Activated CD8-positive, alpha-beta T cell treated with anti-CD3 and anti-CD28 coated beads for 36 hours (primary cell): ENCODE data around the gene GIT2. TPM values are rescaled to one million over a fixed set of nuclear protein-coding genes. Genes with fewer than 3 reads are reported as not detected.
"Not testable (repeated sequence)": the region's sequence is repeated elsewhere in the genome, so short reads cannot be mapped to it uniquely, and the experiment has no call there.

Experiments
- ATAC-seq: fragments of 200-7000 bp; cut with Tn5 transposase; one replicate; pipeline ENCODE4 v1.10.0; 2021; ENCODE audit warnings: mild to moderate bottlenecking, moderate library complexity
- CTCF ChIA-PET: fragments of 350-600 bp; sonication (Branson Sonifier 250); formaldehyde crosslinking; loops from one replicate; lab custom pipeline; 2021; ENCODE audit warnings: antibody characterized with exemption; lab: Charles Lee
- POLR2A ChIA-PET: fragments of 350-600 bp; sonication (Branson Sonifier 250); formaldehyde crosslinking; loops from one replicate; lab custom pipeline; 2021; ENCODE audit warnings: antibody characterized with exemption; lab: Charles Lee
- DNase-seq: peaks from one replicate; pipeline ENCODE4 v3.0.0-alpha.2; 2020
- H3K27ac Mint-ChIP-seq: one replicate; pipeline ENCODE4 v1.8.0; 2021; ENCODE audit warnings: mild to moderate bottlenecking, mixed read lengths
- H3K27me3 Mint-ChIP-seq: one replicate; pipeline ENCODE4 v1.8.0; 2021; ENCODE audit warnings: mixed read lengths
- H3K36me3 Mint-ChIP-seq: one replicate; pipeline ENCODE4 v1.8.0; 2021; ENCODE audit warnings: low read depth, mixed read lengths
- H3K4me1 Mint-ChIP-seq: one replicate; pipeline ENCODE4 v1.8.0; 2021; ENCODE audit warnings: low read depth, mixed read lengths
- H3K4me3 Mint-ChIP-seq: one replicate; pipeline ENCODE4 v1.8.0; 2021; ENCODE audit warnings: mild to moderate bottlenecking, moderate library complexity, mixed read lengths
- H3K9me3 Mint-ChIP-seq: one replicate; pipeline ENCODE4 v1.8.0; 2021; ENCODE audit warnings: mixed read lengths
- CTCF ChIP-seq: fragments of 200-600 bp; IDR thresholded peaks from one replicate; pipeline ENCODE4 v1.8.0; 2022; ENCODE audit warnings: antibody characterized with exemption, mild to moderate bottlenecking
- intact Hi-C: fragments of 100-400 bp; cut with micrococcal nuclease; formaldehyde crosslinking; loops from one replicate; pipeline ENCODE4 v1.10.0; 2022
- total RNA-seq, 2 experiments: library from RNA; stranded (reverse); gene quantifications; one replicate each; pipeline ENCODE4 v1.2.3, GENCODE V29; 2021

GIT2 gene
- total RNA-seq, 2 experiments from 2014 or later, result 49.2 to 49.6 TPM

DNA sequence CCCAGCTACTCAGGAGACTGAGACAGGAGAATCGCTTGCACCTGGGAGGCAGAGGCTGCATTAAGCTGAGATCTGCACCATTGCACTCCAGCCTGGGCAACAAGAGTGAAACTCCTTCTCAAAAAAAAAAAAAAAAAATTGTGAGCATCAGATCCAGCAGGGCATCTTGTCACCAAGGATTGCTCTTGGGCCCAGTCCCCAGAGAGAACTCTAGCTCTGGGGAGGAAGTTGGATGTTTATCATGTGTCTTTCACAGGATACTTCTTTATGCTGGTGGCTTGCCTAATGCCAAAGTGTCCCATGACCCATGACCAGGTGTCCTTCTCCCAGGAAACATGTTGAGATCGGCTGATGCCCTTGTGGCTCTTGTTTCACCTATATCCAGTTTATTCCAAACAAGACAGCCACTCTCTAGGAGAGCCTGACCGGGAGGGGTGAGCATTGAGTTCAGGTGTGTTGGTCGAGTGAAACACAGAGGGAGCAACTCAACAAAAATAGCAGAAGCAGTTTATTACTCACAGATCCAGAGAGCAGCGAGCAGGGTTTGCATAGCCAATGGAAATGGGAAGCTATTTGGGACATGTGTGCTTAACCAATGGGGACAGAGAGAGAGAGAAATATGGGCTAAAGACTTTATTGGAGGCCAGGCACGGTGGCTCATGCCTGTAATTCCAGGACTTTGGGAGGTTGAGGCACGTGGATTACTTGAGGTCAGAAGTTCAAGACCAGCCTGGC is 102.7 kb downstream of the GIT2 start:
- no peak for TF ChIP-seq CTCF
- ChIA-PET CTCF (interaction anchor here (0.7 to 1.7 kb wide), 3 partner anchors 16 to 88 kb away, joined by 3 to 4 read pairs (median 4); no protein-coding TSS in a partner anchor), POLR2A (no interaction called here)
- Mint-ChIP-seq H3K36me3 (no peaks in the 10 kb centered on the region), H3K4me3 (no peak overlapping the region), H3K27me3 (no peaks in the 10 kb centered on the region), H3K27ac (no peak overlapping the region), H3K9me3 (no peaks in the 10 kb centered on the region), H3K4me1 (peaks cover 28% of the 10 kb centered on the region)
- no peak for ATAC-seq
- DNase-seq, result no peak
- intact Hi-C loops, result no loop called here

GRCh38 chr12:109892748-109893147 is 103.4 kb downstream of the GIT2 start:
- ChIA-PET POLR2A (no interaction called here), CTCF (interaction anchor here (0.7 to 1.7 kb wide), 3 partner anchors 15 to 87 kb away, joined by 3 to 4 read pairs (median 4); no protein-coding TSS in a partner anchor)
- Mint-ChIP-seq H3K36me3 (no peaks in the 10 kb centered on the region), H3K9me3 (no peaks in the 10 kb centered on the region), H3K4me1 (peaks cover 34% of the 10 kb centered on the region), H3K4me3 (no peak overlapping the region), H3K27me3 (no peaks in the 10 kb centered on the region), H3K27ac (peak overlapping the region; percentile 30)
- DNase-seq (peak; percentile 51), ATAC-seq (peak; percentile 68)
- intact Hi-C loops, result no loop called here
- TF ChIP-seq CTCF, result no peak

DNA sequence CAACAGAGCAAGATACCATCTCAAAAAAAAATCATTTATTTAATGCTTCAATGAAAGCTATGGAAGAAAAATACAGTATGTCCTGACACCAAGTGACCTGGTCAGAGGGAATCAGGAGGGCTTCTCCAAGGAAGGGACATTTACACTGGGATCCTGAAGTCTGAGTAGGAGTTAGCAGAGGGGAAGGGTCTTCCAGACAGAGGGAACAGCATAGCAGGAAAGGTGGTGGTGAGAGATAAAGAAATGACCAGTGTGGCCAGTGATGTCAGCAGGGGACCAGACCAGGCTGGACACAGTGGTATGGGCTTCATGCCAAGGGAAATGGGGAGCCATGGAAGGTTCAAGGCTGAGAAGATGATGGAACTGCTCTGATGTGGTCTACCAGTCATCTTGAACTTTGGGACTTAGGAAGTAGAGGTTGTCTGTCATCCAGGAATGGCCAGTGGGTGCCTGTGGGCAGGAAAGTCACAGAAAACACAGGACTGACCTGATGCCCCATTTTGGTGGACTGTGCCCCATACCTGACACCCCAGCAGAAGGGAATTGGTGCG is 103.9 kb downstream of the GIT2 start:
- no peaks in the 10 kb centered on the region for H3K36me3 Mint-ChIP-seq
- ChIA-PET CTCF (interaction anchor here (1.7 to 1.9 kb wide), 2 partner anchors 14 to 47 kb away, joined by 4 to 6 read pairs; no protein-coding TSS in a partner anchor), POLR2A (no interaction called here)
- no peak for TF ChIP-seq CTCF
- peaks cover 38% of the 10 kb centered on the region for H3K4me1 Mint-ChIP-seq
- DNase-seq (no peak), ATAC-seq (no peak)
- no peaks in the 10 kb centered on the region for H3K9me3 Mint-ChIP-seq
- H3K27ac Mint-ChIP-seq, result no peak overlapping the region
- H3K4me3 Mint-ChIP-seq, result no peak overlapping the region
- no peaks in the 10 kb centered on the region for H3K27me3 Mint-ChIP-seq
- intact Hi-C loops, result no loop called here

GRCh38 chr12:109891731-109892130 is 104.4 kb downstream of the GIT2 start:
- ChIA-PET CTCF (interaction anchor here (1.7 to 1.9 kb wide), 2 partner anchors 14 to 46 kb away, joined by 4 to 6 read pairs; no protein-coding TSS in a partner anchor), POLR2A (interaction anchor here (0.7 kb wide), 1 partner anchor 9 kb away, joined by 4 read pairs; the partner anchor contains the start of gene TCHP)
- H3K4me3 Mint-ChIP-seq, H3K27me3 Mint-ChIP-seq, H3K9me3 Mint-ChIP-seq, DNase-seq, H3K36me3 Mint-ChIP-seq, intact Hi-C loops, H3K27ac Mint-ChIP-seq, ATAC-seq: not testable (repeated sequence)
- peaks cover 38% of the 10 kb centered on the region for H3K4me1 Mint-ChIP-seq

- TF ChIP-seq CTCF, result no peak
- Mint-ChIP-seq H3K4me3 (no peak overlapping the region), H3K4me1 (peaks cover 38% of the 10 kb centered on the region), H3K9me3 (no peaks in the 10 kb centered on the region), H3K36me3 (no peaks in the 10 kb centered on the region), H3K27me3 (no peaks in the 10 kb centered on the region), H3K27ac (no peak overlapping the region)
- intact Hi-C loops, result no loop called here
- CTCF ChIA-PET, result interaction anchor here (0.7 to 1.9 kb wide), 2 partner anchors 37 to 45 kb away, joined by 3 to 6 read pairs; no protein-coding TSS in a partner anchor
- DNase-seq (no peak), ATAC-seq (no peak)
- POLR2A ChIA-PET, result interaction anchor here (0.6 to 3.0 kb wide), 2 partner anchors 14 to 132 kb away, joined by 3 to 19 read pairs; no protein-coding TSS in a partner anchor
Measured at GRCh38 chr12:109890620-109891170, 105.5 kb downstream of the GIT2 start.
